Left forelimb (tissue), 1 donor: Measurements from ENCODE around the gene CNTNAP4.

ENCODE experiments used
- DNase-seq: peaks from one replicate; pipeline ENCODE4 v3.0.0-alpha.2; 2018; ENCODE audit warnings: low spot score

The CNTNAP4 gene

DNA sequence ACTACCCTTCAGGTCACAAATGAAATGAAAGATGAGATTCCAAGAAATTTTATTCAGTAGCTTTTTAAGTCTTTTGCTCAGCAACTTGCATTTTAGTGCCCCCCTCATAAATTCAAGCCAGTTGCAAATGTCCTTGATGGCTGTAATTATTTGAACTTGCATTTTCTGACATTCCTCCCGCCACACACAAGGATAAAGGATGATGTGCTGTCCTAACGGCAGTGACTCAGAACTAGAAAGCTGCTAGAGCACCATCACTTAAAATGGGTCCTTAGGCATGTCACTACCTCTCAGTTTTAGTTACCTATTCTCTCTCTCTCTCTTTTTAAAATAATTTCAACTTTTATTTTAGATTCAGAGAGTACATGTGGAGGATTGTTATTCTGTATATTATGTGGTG, 306.7 kb downstream of the CNTNAP4 start:
- no peak for DNase-seq

- DNase-seq: no peak
Observed at GRCh38 chr16:76598498-76598897, 321.3 kb downstream of the CNTNAP4 start.

DNA sequence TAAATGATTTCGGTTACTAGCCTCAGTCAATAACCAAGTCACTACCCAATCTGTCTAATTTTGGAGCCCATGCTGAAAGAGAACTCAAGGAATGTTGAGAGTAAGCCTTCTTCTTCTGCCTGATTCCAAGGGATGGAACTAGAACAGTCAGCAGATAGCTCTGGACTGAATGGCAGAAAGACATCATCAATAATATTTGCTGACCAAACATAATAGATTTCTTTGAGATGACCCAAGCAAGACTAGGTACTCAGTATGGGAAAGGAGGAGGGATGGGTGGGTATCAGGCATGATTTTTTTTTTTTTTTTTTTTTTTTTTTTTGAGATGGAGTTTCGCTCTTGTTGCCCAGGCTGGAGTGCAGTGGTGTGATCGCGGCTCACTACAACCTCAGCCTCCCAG, 330.1 kb downstream of the CNTNAP4 start:
- no peak for DNase-seq
